A549 (cell line): ENCODE data around the gene NRXN3. TPM values are rescaled to one million over a fixed set of nuclear protein-coding genes. Genes with fewer than 3 reads are reported as not detected.

Source experiments
- ATAC-seq, 2 experiments: fragments of 200-7000 bp in 1 of 2; fragments of >200 bp in 1 of 2; cut with Nextera tagmentation in 1 of 2; cut with Tn5 transposase in 1 of 2; 3 replicates each; pipeline versions ENCODE4 v1.8.0 to v1.9.1; 2018 to 2020; ENCODE audit warnings: mild to moderate bottlenecking in 1 of 2, moderate library complexity in 1 of 2
- CTCF ChIA-PET: fragments of 300-600 bp; sonication (Branson Sonifier 250); formaldehyde crosslinking; extraction: SDS; loops from one replicate; lab custom pipeline; 2021; ENCODE audit warnings: antibody characterized with exemption, inconsistent platforms; lab: Yijun Ruan, JAX
- POLR2A ChIA-PET: fragments of 350-600 bp; formaldehyde crosslinking; extraction: SDS; loops from one replicate; lab custom pipeline; 2021; ENCODE audit warnings: antibody characterized with exemption, inconsistent platforms; lab: Yijun Ruan, JAX
- DNase-seq, 2 experiments: peaks; one replicate each; pipeline versions ENCODE4 v3.0.0 to v3.0.0-alpha.2; 2011 to 2016; ENCODE audit warnings: low read depth in 1 of 2, low spot score in 1 of 2
- FAIRE-seq: peaks from 2 replicates; lab custom pipeline; 2011; peaks lifted over from hg19 to GRCh38; lab: Jason Lieb, UNC
- H3K27ac ChIP-seq, 2 experiments: fragments of >200 bp; sonication (Bioruptor Twin); formaldehyde crosslinking; 3 replicates each; pipeline ENCODE4 v1.5.1; 2016 to 2017
- H3K4me1 ChIP-seq: fragments of >200 bp; sonication (Bioruptor Twin); formaldehyde crosslinking; 3 replicates; pipeline ENCODE4 v1.6.1; 2016
- H3K4me2 ChIP-seq: fragments of >200 bp; sonication (Bioruptor Twin); formaldehyde crosslinking; 3 replicates; pipeline ENCODE4 v1.6.1; 2016
- H3K4me3 ChIP-seq: fragments of >200 bp; sonication (Bioruptor Twin); formaldehyde crosslinking; 3 replicates; pipeline ENCODE4 v1.5.1; 2016
- H3K9me3 ChIP-seq: fragments of >200 bp; sonication (Bioruptor Twin); formaldehyde crosslinking; 3 replicates; pipeline ENCODE4 v1.6.1; 2016
- CHD4 ChIP-seq: fragments of 200-600 bp; sonication (generic); IDR thresholded peaks from 2 replicates; pipeline ENCODE4 v1.6.1; 2016; ENCODE audit warnings: antibody characterized with exemption, mild to moderate bottlenecking, borderline replicate concordance
- EHF ChIP-seq: fragments of 250-450 bp; sonication (Bioruptor Pico); IDR thresholded peaks from 2 replicates; pipeline ENCODE4 v1.5.0; 2020; ENCODE audit warnings: mild to moderate bottlenecking
- FOSB ChIP-seq: fragments of 250-450 bp; sonication (Bioruptor Pico); IDR thresholded peaks from 2 replicates; pipeline ENCODE4 v1.5.0; 2020; ENCODE audit warnings: mild to moderate bottlenecking, moderate library complexity
- HDAC2 ChIP-seq: fragments of 200-600 bp; sonication (generic); IDR thresholded peaks from 2 replicates; pipeline ENCODE4 v1.6.1; 2016
- JUNB ChIP-seq: fragments of >200 bp; sonication (Bioruptor Twin); formaldehyde crosslinking; IDR thresholded peaks from 2 replicates; pipeline ENCODE4 v1.6.1; 2016
- KDM1A ChIP-seq: fragments of 200-600 bp; sonication (generic); IDR thresholded peaks from 2 replicates; pipeline ENCODE4 v1.6.1; 2016; ENCODE audit warnings: low read depth, mild to moderate bottlenecking
- MAX ChIP-seq: IDR thresholded peaks from 2 replicates; pipeline ENCODE4 v1.6.1; 2012
- MAZ ChIP-seq: fragments of 150-350 bp; IDR thresholded peaks from 2 replicates; pipeline ENCODE4 v1.6.1; 2014; ENCODE audit warnings: antibody characterized with exemption, low read depth, low read length, borderline replicate concordance
- POLR2A ChIP-seq: IDR thresholded peaks from 2 replicates; pipeline ENCODE4 v1.6.1; 2012; ENCODE audit warnings: mild to moderate bottlenecking, low read length
- RCOR1 ChIP-seq: fragments of 150-350 bp; IDR thresholded peaks from 2 replicates; pipeline ENCODE4 v1.6.1; 2014; ENCODE audit warnings: antibody characterized with exemption, low read length, low read depth
- REST ChIP-seq: fragments of 200-600 bp; sonication (generic); IDR thresholded peaks from 2 replicates; pipeline ENCODE4 v1.6.1; 2016; ENCODE audit warnings: antibody characterized with exemption, mild to moderate bottlenecking, moderate library complexity
- RFX5 ChIP-seq: fragments of 450-650 bp; IDR thresholded peaks from 2 replicates; pipeline ENCODE4 v1.7.1; 2014; ENCODE audit warnings: antibody characterized with exemption, mild to moderate bottlenecking, moderate library complexity
- TFCP2L1 ChIP-seq: fragments of 250-450 bp; sonication (Bioruptor Pico); IDR thresholded peaks from 2 replicates; pipeline ENCODE4 v1.5.0; 2021; ENCODE audit warnings: mild to moderate bottlenecking
- ZC3H11A ChIP-seq: fragments of 450-650 bp; IDR thresholded peaks from 2 replicates; pipeline ENCODE4 v1.6.1; 2014; ENCODE audit warnings: antibody characterized with exemption, mild to moderate bottlenecking
- ZFP36 ChIP-seq: fragments of 450-650 bp; IDR thresholded peaks from 2 replicates; pipeline ENCODE4 v1.6.1; 2014; ENCODE audit warnings: borderline replicate concordance; ENCODE audit not compliant: partially characterized antibody
- WGBS: methylation state at CpG from one replicate; pipeline ENCODE4 v1.1.6; 2017; ENCODE audit errors: missing lambda C conversion rate; 5-methylcytosine and 5-hydroxymethylcytosine counted together
- polyA plus RNA-seq, 4 experiments: library from polyadenylated mRNA; depleted of rRNA in 3 of 4; stranded (reverse); fragments of >200 nt; fragmentation: RNase III in 1 of 4; extraction: RNeasy Plus Mini Kit Qiagen cat#74134 plus additional on column Dnase treatment in 1 of 4; gene quantifications; 2 replicates in 3 of 4; 3 replicates in 1 of 4; pipeline ENCODE4 v1.2.3, GENCODE V29; 2011 to 2017
- TF ChIP-seq, protein P1 (sequence below): fragments of 450-650 bp; IDR thresholded peaks from 2 replicates; pipeline ENCODE4 v1.6.1; 2014; ENCODE audit warnings: antibody characterized with exemption
- TF ChIP-seq, protein P2 (sequence below): IDR thresholded peaks from 2 replicates; pipeline ENCODE4 v1.6.1; 2012; ENCODE audit warnings: low read depth, borderline replicate concordance
- TF ChIP-seq, protein P3 (sequence below): fragments of 250-450 bp; sonication (Bioruptor Pico); IDR thresholded peaks from 2 replicates; pipeline ENCODE4 v1.5.0; 2021; ENCODE audit warnings: mild to moderate bottlenecking, moderate library complexity, borderline replicate concordance
- TF ChIP-seq, protein P4 (sequence below): IDR thresholded peaks from 2 replicates; pipeline ENCODE4 v1.6.1; 2012
- TF ChIP-seq, protein P5 (sequence below): fragments of >200 bp; sonication (Bioruptor Twin); formaldehyde crosslinking; IDR thresholded peaks from 2 replicates; pipeline ENCODE4 v1.6.1; 2016

Gene NRXN3
- polyA plus RNA-seq, 2 of the 4 experiments (the other 2 are of a cell fraction): 0.62 to 2.3 TPM

DNA sequence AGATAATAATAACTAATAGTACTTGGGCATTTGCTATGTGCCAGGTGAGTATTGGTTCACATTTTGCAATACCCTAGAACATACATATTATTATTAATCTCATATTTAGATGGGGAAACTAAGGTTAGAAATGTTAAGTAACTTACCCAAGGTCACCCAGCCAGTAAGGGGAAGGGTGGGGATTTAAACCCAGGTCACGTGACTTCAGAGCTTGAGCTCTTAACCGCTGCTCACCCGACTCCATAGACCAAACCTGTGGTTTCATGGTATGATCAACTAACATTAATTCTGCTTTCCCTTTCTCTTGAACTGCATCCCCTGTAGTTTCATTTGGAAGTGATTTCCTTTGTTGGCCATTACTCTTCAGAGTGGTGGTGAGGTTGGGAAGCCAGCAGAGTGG is 242.3 kb downstream of the NRXN3 start:
- TF ChIP-seq KDM1A: no peak
- TF ChIP-seq, protein P1, sequence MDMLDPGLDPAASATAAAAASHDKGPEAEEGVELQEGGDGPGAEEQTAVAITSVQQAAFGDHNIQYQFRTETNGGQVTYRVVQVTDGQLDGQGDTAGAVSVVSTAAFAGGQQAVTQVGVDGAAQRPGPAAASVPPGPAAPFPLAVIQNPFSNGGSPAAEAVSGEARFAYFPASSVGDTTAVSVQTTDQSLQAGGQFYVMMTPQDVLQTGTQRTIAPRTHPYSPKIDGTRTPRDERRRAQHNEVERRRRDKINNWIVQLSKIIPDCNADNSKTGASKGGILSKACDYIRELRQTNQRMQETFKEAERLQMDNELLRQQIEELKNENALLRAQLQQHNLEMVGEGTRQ: 0 out of 2 replicates have a peak, but pooled peaks have one; percentile 31
- Histone ChIP-seq H3K4me3 (no peak overlapping the region), H3K9me3 (no peaks in the 10 kb centered on the region), H3K4me2 (no peak overlapping the region), H3K27ac (no peak overlapping the region), H3K4me1 (no peaks in the 10 kb centered on the region)
- no peak for ATAC-seq
- WGBS: 0% methylated on average over 3 of the region's 3 CpGs
- no peak for FAIRE-seq
- ChIA-PET POLR2A (no interaction called here), CTCF (no interaction called here)
- DNase-seq: no peak

DNA sequence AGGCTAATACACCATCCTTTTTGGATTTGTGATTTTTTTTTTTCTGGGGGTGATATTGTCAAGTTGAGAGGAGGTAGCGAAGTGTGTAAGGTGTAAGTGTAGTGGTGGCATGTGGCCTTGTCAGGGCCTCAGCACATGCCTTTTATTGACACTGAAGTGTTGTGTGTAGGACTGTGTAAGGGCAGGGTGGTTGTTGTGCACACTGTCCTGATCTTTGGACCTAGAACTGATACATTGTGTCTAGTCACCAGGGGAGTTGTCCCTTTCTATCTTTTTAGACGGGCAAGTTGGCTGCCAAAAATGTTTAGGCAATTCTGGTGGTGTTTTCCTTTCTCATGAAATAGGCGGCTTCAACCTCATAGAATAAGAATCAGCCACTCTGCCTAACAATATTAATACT is 244.0 kb downstream of the NRXN3 start:
- TF ChIP-seq RFX5: no peak
- TF ChIP-seq, protein P2, sequence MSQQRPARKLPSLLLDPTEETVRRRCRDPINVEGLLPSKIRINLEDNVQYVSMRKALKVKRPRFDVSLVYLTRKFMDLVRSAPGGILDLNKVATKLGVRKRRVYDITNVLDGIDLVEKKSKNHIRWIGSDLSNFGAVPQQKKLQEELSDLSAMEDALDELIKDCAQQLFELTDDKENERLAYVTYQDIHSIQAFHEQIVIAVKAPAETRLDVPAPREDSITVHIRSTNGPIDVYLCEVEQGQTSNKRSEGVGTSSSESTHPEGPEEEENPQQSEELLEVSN: no peak
- no peak for TF ChIP-seq CHD4
- no peak for TF ChIP-seq MAX
- TF ChIP-seq MAZ: no peak
- no peak for TF ChIP-seq ZFP36
- no peak for TF ChIP-seq FOSB
- no peak for TF ChIP-seq POLR2A
- no peak for TF ChIP-seq HDAC2
- no peak for TF ChIP-seq EHF
- TF ChIP-seq RCOR1: no peak
- TF ChIP-seq, protein P3, sequence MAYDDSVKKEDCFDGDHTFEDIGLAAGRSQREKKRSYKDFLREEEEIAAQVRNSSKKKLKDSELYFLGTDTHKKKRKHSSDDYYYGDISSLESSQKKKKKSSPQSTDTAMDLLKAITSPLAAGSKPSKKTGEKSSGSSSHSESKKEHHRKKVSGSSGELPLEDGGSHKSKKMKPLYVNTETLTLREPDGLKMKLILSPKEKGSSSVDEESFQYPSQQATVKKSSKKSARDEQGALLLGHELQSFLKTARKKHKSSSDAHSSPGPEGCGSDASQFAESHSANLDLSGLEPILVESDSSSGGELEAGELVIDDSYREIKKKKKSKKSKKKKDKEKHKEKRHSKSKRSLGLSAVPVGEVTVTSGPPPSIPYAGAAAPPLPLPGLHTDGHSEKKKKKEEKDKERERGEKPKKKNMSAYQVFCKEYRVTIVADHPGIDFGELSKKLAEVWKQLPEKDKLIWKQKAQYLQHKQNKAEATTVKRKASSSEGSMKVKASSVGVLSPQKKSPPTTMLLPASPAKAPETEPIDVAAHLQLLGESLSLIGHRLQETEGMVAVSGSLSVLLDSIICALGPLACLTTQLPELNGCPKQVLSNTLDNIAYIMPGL (CRISPR knock-in tag): no peak
- TF ChIP-seq, protein P4, sequence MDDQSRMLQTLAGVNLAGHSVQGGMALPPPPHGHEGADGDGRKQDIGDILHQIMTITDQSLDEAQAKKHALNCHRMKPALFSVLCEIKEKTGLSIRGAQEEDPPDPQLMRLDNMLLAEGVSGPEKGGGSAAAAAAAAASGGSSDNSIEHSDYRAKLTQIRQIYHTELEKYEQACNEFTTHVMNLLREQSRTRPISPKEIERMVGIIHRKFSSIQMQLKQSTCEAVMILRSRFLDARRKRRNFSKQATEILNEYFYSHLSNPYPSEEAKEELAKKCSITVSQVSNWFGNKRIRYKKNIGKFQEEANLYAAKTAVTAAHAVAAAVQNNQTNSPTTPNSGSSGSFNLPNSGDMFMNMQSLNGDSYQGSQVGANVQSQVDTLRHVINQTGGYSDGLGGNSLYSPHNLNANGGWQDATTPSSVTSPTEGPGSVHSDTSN: no peak
- no peak for TF ChIP-seq ZC3H11A
- TF ChIP-seq, protein P5, sequence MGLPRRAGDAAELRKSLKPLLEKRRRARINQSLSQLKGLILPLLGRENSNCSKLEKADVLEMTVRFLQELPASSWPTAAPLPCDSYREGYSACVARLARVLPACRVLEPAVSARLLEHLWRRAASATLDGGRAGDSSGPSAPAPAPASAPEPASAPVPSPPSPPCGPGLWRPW: no peak
- no peak for TF ChIP-seq JUNB
- TF ChIP-seq REST: no peak
- TF ChIP-seq TFCP2L1 (CRISPR knock-in tag): no peak
- no peaks in the 10 kb centered on the region for H3K4me1 ChIP-seq
- no peak overlapping the region for H3K4me2 ChIP-seq
- POLR2A ChIA-PET: no interaction called here
- no peak for ATAC-seq
- DNase-seq: no peak
- H3K27ac ChIP-seq: no peak overlapping the region
- CTCF ChIA-PET: no interaction called here
- FAIRE-seq: no peak
- no peak overlapping the region for H3K4me3 ChIP-seq
- no peaks in the 10 kb centered on the region for H3K9me3 ChIP-seq
- 3% methylated on average over 3 of the region's 3 CpGs for WGBS
